ACC112 (cell line): ENCODE results near the gene C11orf91.
"Not testable (repeated sequence)": the region's sequence is repeated elsewhere in the genome, so short reads cannot be mapped to it uniquely, and the experiment has no call there.

Experiments used
- H2AFZ ChIP-seq: fragments of 200-600 bp; sonication (generic); one replicate; pipeline ENCODE4 v1.6.0; 2017; ENCODE audit warnings: antibody characterized with exemption, low read length; ENCODE audit not compliant: unreplicated experiment
- H3K27ac ChIP-seq: fragments of 200-600 bp; sonication (generic); 2 replicates; pipeline ENCODE4 v1.5.1; 2014; ENCODE audit warnings: low read depth, mild to moderate bottlenecking, antibody characterized with exemption, low read length, moderate library complexity
- H3K27me3 ChIP-seq: fragments of 200-600 bp; sonication (generic); 2 replicates; pipeline ENCODE4 v1.6.1; 2014; ENCODE audit warnings: mild to moderate bottlenecking, antibody characterized with exemption, low read length, moderate library complexity, mixed read lengths; ENCODE audit not compliant: insufficient read depth
- H3K36me3 ChIP-seq: fragments of 200-600 bp; sonication (generic); 2 replicates; pipeline ENCODE4 v1.6.1; 2016; ENCODE audit warnings: mild to moderate bottlenecking, antibody characterized with exemption, low read length, moderate library complexity, mixed read lengths; ENCODE audit not compliant: insufficient read depth
- H3K4me1 ChIP-seq: fragments of 200-600 bp; sonication (generic); one replicate; pipeline ENCODE4 v1.6.1; 2016; ENCODE audit warnings: low read length, mixed read lengths; ENCODE audit not compliant: insufficient read depth, unreplicated experiment, control insufficient read depth
- H3K4me3 ChIP-seq: fragments of 200-600 bp; sonication (generic); 2 replicates; pipeline ENCODE4 v1.5.1; 2014; ENCODE audit warnings: mild to moderate bottlenecking, low read depth, low read length
- H3K79me2 ChIP-seq: fragments of 200-600 bp; sonication (generic); one replicate; pipeline ENCODE4 v1.6.0; 2016; ENCODE audit warnings: low read length; ENCODE audit not compliant: control insufficient read depth, unreplicated experiment, insufficient read depth

Gene C11orf91

GRCh38 chr11:33669598-33670249 lies 30.9 kb downstream of the C11orf91 start:
- 0 out of 2 replicates have a peak overlapping the region, but pooled peaks have one; percentile 60 for H3K27ac ChIP-seq
- no peak overlapping the region for H2AFZ ChIP-seq

GRCh38 chr11:33668951-33669596 lies 31.6 kb downstream of the C11orf91 start:
- Histone ChIP-seq H3K79me2 (no peaks in the 10 kb centered on the region), H3K27ac (no peak overlapping the region), H3K27me3 (no peaks in the 10 kb centered on the region), H3K36me3 (peaks cover 6% of the 10 kb centered on the region; the same call in 1 of the 2 replicates), H3K4me1 (peaks cover 24% of the 10 kb centered on the region), H2AFZ (no peak overlapping the region), H3K4me3 (no peak overlapping the region)

More at GRCh38 chr11:33669598-33670249, 30.9 kb downstream of the C11orf91 start:
- H3K4me3 ChIP-seq, result peak overlapping the region; percentile 3; the same call in 1 of the 2 replicates
- no peaks in the 10 kb centered on the region for H3K79me2 ChIP-seq
- peaks cover 24% of the 10 kb centered on the region for H3K4me1 ChIP-seq
- H3K36me3 ChIP-seq, result peaks cover 6% of the 10 kb centered on the region; the same call in 1 of the 2 replicates
- no peaks in the 10 kb centered on the region for H3K27me3 ChIP-seq

- H3K27me3 ChIP-seq, result no peaks in the 10 kb centered on the region
- H2AFZ ChIP-seq, result no peak overlapping the region
- H3K27ac ChIP-seq, result no peak overlapping the region
- no peak overlapping the region for H3K4me3 ChIP-seq
- peaks cover 24% of the 10 kb centered on the region for H3K4me1 ChIP-seq
- no peaks in the 10 kb centered on the region for H3K79me2 ChIP-seq
- peaks cover 6% of the 10 kb centered on the region; the same call in 1 of the 2 replicates for H3K36me3 ChIP-seq
Measured at GRCh38 chr11:33668468-33668825, 32.2 kb downstream of the C11orf91 start.

- Histone ChIP-seq H3K27ac (no peak overlapping the region), H3K4me1 (peaks cover 24% of the 10 kb centered on the region), H3K79me2 (no peaks in the 10 kb centered on the region), H3K4me3 (no peak overlapping the region), H3K36me3 (peaks cover 6% of the 10 kb centered on the region; the same call in 1 of the 2 replicates), H2AFZ (no peak overlapping the region), H3K27me3 (no peaks in the 10 kb centered on the region)
Measured at GRCh38 chr11:33667819-33668467, 32.7 kb downstream of the C11orf91 start.

- peaks cover 6% of the 10 kb centered on the region; the same call in 1 of the 2 replicates for H3K36me3 ChIP-seq
- no peak overlapping the region for H3K27ac ChIP-seq
- no peaks in the 10 kb centered on the region for H3K79me2 ChIP-seq
- H3K4me3 ChIP-seq, result no peak overlapping the region
- peaks cover 11% of the 10 kb centered on the region for H3K4me1 ChIP-seq
- H3K27me3 ChIP-seq, result no peaks in the 10 kb centered on the region
- H2AFZ ChIP-seq, result no peak overlapping the region
Measured at GRCh38 chr11:33665350-33666106, 35.1 kb downstream of the C11orf91 start.

- Histone ChIP-seq H3K4me1 (peaks cover 4% of the 10 kb centered on the region), H3K4me3 (no peak overlapping the region), H2AFZ (no peak overlapping the region), H3K36me3 (peaks cover 6% of the 10 kb centered on the region; the same call in 1 of the 2 replicates), H3K27ac (no peak overlapping the region), H3K79me2 (no peaks in the 10 kb centered on the region), H3K27me3 (no peaks in the 10 kb centered on the region)
Measured at GRCh38 chr11:33664827-33665226, 35.8 kb downstream of the C11orf91 start.

- Histone ChIP-seq H3K79me2 (no peaks in the 10 kb centered on the region), H3K4me1 (no peaks in the 10 kb centered on the region), H2AFZ (no peak overlapping the region), H3K36me3 (peaks cover 6% of the 10 kb centered on the region; the same call in 1 of the 2 replicates), H3K27ac (no peak overlapping the region), H3K4me3 (no peak overlapping the region), H3K27me3 (no peaks in the 10 kb centered on the region)
Measured at GRCh38 chr11:33664166-33664565, 36.5 kb downstream of the C11orf91 start.

- Histone ChIP-seq H3K36me3 (peaks cover 4% of the 10 kb centered on the region; the same call in 1 of the 2 replicates), H3K4me3 (no peak overlapping the region), H3K4me1 (no peaks in the 10 kb centered on the region)
Measured at GRCh38 chr11:33663121-33663520, 37.5 kb downstream of the C11orf91 start.

GRCh38 chr11:33661526-33661925 lies 39.1 kb downstream of the C11orf91 start:
- H3K4me3 ChIP-seq, H3K79me2 ChIP-seq, H2AFZ ChIP-seq, H3K36me3 ChIP-seq, H3K27me3 ChIP-seq, H3K27ac ChIP-seq, H3K4me1 ChIP-seq: not testable (repeated sequence)

More at GRCh38 chr11:33663121-33663520, 37.5 kb downstream of the C11orf91 start:
- Histone ChIP-seq H2AFZ (no peak overlapping the region), H3K27ac (no peak overlapping the region), H3K79me2 (no peaks in the 10 kb centered on the region), H3K27me3 (no peaks in the 10 kb centered on the region)

GRCh38 chr11:33660962-33661361 lies 39.7 kb downstream of the C11orf91 start:
- Histone ChIP-seq H3K27ac (no peak overlapping the region), H3K4me1 (no peaks in the 10 kb centered on the region), H3K79me2 (no peaks in the 10 kb centered on the region), H3K36me3 (no peaks in the 10 kb centered on the region), H3K27me3 (no peaks in the 10 kb centered on the region), H2AFZ (no peak overlapping the region), H3K4me3 (no peak overlapping the region)
